ENCODE measurements around the gene BTBD16. TPM values are rescaled to one million over a fixed set of nuclear protein-coding genes. Genes with fewer than 3 reads are reported as not detected.

BTBD16 gene
- total RNA-seq, 4 donors from 2014 or later: 0.85 to 10.2 (median 5.1) TPM

- no peak overlapping the region for H3K4me3 ChIP-seq
- H3K27me3 ChIP-seq: no peaks in the 10 kb centered on the region
- H3K27ac ChIP-seq: no peak overlapping the region
- DNase-seq (ENCODE audit: low spot score in 2 of 2): no peak
- no peaks in the 10 kb centered on the region for H3K9me3 ChIP-seq
- TF ChIP-seq EP300 (IDR thresholded peaks at IDR 0.05): no peak
- no peak for TF ChIP-seq POLR2AphosphoS5 (IDR thresholded peaks at IDR 0.05)
- TF ChIP-seq, protein P1, sequence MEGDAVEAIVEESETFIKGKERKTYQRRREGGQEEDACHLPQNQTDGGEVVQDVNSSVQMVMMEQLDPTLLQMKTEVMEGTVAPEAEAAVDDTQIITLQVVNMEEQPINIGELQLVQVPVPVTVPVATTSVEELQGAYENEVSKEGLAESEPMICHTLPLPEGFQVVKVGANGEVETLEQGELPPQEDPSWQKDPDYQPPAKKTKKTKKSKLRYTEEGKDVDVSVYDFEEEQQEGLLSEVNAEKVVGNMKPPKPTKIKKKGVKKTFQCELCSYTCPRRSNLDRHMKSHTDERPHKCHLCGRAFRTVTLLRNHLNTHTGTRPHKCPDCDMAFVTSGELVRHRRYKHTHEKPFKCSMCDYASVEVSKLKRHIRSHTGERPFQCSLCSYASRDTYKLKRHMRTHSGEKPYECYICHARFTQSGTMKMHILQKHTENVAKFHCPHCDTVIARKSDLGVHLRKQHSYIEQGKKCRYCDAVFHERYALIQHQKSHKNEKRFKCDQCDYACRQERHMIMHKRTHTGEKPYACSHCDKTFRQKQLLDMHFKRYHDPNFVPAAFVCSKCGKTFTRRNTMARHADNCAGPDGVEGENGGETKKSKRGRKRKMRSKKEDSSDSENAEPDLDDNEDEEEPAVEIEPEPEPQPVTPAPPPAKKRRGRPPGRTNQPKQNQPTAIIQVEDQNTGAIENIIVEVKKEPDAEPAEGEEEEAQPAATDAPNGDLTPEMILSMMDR (IDR thresholded peaks at IDR 0.05): no peak
- WGBS: 91% methylated on average over 6 of the region's 6 CpGs
- H3K4me1 ChIP-seq: no peaks in the 10 kb centered on the region
- no peaks in the 10 kb centered on the region for H3K36me3 ChIP-seq
Measured at GRCh38 chr10:122276611-122277208, 5.6 kb downstream of the BTBD16 start.

GRCh38 chr10:122277526-122278136 lies 6.5 kb downstream of the BTBD16 start:
- 73% methylated on average over 10 of the region's 10 CpGs for WGBS

GRCh38 chr10:122279725-122280141 lies 8.6 kb downstream of the BTBD16 start:
- Histone ChIP-seq H3K9me3 (no peaks in the 10 kb centered on the region), H3K4me3 (no peak overlapping the region), H3K27me3 (no peaks in the 10 kb centered on the region), H3K27ac (no peak overlapping the region), H3K36me3 (no peaks in the 10 kb centered on the region), H3K4me1 (no peaks in the 10 kb centered on the region)
- no peak for DNase-seq (ENCODE audit: low spot score in 2 of 2)
- TF ChIP-seq POLR2AphosphoS5 (IDR thresholded peaks at IDR 0.05): no peak
- TF ChIP-seq, protein P1 (IDR thresholded peaks at IDR 0.05): peak; percentile 12 to 58
- WGBS: 36% methylated on average over 7 of the region's 9 CpGs

More at GRCh38 chr10:122277526-122278136, 6.5 kb downstream of the BTBD16 start:
- Histone ChIP-seq H3K9me3 (no peaks in the 10 kb centered on the region), H3K4me3 (no peak overlapping the region), H3K27me3 (no peaks in the 10 kb centered on the region), H3K4me1 (no peaks in the 10 kb centered on the region), H3K27ac (no peak overlapping the region), H3K36me3 (no peaks in the 10 kb centered on the region)
- TF ChIP-seq, protein P1 (IDR thresholded peaks at IDR 0.05): no peak
- TF ChIP-seq POLR2A (IDR thresholded peaks at IDR 0.05) (no peak), POLR2AphosphoS5 (IDR thresholded peaks at IDR 0.05) (no peak), EP300 (IDR thresholded peaks at IDR 0.05) (no peak)
- no peak for DNase-seq (ENCODE audit: low spot score in 2 of 2)

DNA sequence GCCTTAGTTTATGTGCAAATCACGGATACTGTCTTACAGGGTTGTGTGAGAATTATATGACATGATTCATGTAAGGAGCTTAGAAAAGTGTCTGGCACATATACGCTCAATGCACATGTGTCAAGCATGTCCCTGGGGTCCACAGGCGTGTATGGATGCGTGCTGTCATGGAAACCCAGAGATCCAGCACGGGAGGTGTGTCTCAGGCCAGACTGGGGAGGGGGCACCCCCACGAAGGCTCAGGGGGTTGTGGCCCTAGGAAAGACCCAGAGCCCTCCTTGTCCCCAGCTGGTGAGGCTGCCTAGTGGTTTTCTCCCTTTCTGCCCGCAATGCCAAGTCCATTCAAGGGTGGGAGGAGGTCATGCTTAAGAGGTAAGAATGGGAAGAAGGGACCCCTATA lies 9.1 kb downstream of the BTBD16 start:
- WGBS: 70% methylated on average over 7 of the region's 7 CpGs
- no peak for DNase-seq (ENCODE audit: low spot score in 2 of 2)

DNA sequence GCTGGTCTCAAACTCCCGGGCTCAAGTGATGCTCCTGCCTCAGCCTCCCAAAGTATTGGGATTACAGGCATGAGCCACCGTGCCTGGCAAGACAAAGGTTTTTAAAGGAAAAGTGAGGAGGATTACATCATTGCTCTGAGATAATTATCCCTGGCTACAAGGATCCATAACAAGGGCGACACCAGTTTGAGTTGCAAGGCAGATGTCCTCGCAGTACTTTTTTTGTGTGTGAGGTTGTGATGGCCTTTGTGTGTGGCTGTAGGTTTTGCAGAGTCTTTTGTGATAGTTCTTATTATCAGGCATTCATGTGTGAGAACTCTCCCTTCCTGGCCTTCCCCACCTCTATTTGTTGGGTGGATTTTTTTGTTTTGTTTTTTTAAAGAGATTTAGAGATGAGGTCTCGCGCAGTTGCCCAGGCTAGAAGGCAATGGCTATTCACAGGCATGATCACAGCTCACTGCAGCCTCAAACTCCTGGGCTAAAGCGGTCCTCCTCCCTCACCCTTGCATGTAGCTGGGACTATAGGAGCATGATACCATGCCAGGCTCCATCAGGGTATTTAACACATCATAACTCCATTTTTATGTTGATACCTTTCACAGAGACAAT lies 10.0 kb downstream of the BTBD16 start:
- TF ChIP-seq POLR2AphosphoS5 (IDR thresholded peaks at IDR 0.05) (no peak), POLR2A (IDR thresholded peaks at IDR 0.05) (no peak), EP300 (IDR thresholded peaks at IDR 0.05) (no peak)
- TF ChIP-seq, protein P1 (IDR thresholded peaks at IDR 0.05): no peak
- Histone ChIP-seq H3K27ac (no peak overlapping the region), H3K4me1 (no peaks in the 10 kb centered on the region), H3K27me3 (no peaks in the 10 kb centered on the region), H3K36me3 (no peaks in the 10 kb centered on the region), H3K9me3 (no peaks in the 10 kb centered on the region), H3K4me3 (no peak overlapping the region)
- WGBS: 86% methylated on average over 7 of the region's 7 CpGs
- DNase-seq (ENCODE audit: low spot score in 2 of 2): no peak

More for the DNA sequence above, 9.1 kb downstream of the BTBD16 start:
- H3K4me3 ChIP-seq: no peak overlapping the region
- H3K36me3 ChIP-seq: no peaks in the 10 kb centered on the region
- TF ChIP-seq, protein P1 (IDR thresholded peaks at IDR 0.05): no peak
- no peak for TF ChIP-seq EP300 (IDR thresholded peaks at IDR 0.05)
- H3K4me1 ChIP-seq: no peaks in the 10 kb centered on the region
- no peaks in the 10 kb centered on the region for H3K27me3 ChIP-seq
- no peaks in the 10 kb centered on the region for H3K9me3 ChIP-seq
- H3K27ac ChIP-seq: no peak overlapping the region
